ENCODE results near the gene DCTPP1. TPM values are rescaled to one million over a fixed set of nuclear protein-coding genes. Genes with fewer than 3 reads are reported as not detected.

The DCTPP1 gene
- total RNA-seq, 1 experiment from 2014 or later: 26.8 TPM

GRCh38 chr16:30447512-30448226 is 17.8 kb upstream of the DCTPP1 start:
- DNase-seq (ENCODE audit: low read depth): no peak

- DNase-seq (ENCODE audit: low read depth): no peak
These were observed 16.4 kb upstream of the DCTPP1 start for GRCh38 chr16:30446203-30446595.

- peak; percentile 97 for DNase-seq (ENCODE audit: low read depth)
These were observed 15.8 kb upstream of the DCTPP1 start, which contains the start of gene SEPHS2 for GRCh38 chr16:30445408-30446202. Gene SEPHS2 (minus strand): TSS chr16:30445874. CDS start chr16:30445727, 147 bp downstream.

GRCh38 chr16:30445149-30445407 is 15.2 kb upstream of the DCTPP1 start:
- no peak for DNase-seq (ENCODE audit: low read depth)

GRCh38 chr16:30444231-30445148 is 14.7 kb upstream of the DCTPP1 start:
- no peak for DNase-seq (ENCODE audit: low read depth)

GRCh38 chr16:30443631-30444030 is 13.8 kb upstream of the DCTPP1 start:
- no peak for DNase-seq (ENCODE audit: low read depth)

GRCh38 chr16:30439720-30440348 is 10.0 kb upstream of the DCTPP1 start:
- no peak for DNase-seq (ENCODE audit: low read depth)

GRCh38 chr16:30438835-30439234 is 9.0 kb upstream of the DCTPP1 start:
- no peak for DNase-seq (ENCODE audit: low read depth)

- no peak for DNase-seq (ENCODE audit: low read depth)
These were observed 7.7 kb upstream of the DCTPP1 start for GRCh38 chr16:30437511-30438046.

- no peak for DNase-seq (ENCODE audit: low read depth)
These were observed 5.0 kb upstream of the DCTPP1 start for GRCh38 chr16:30434852-30435251.

GRCh38 chr16:30430428-30430970 is 669 bp upstream of the DCTPP1 start:
- DNase-seq (ENCODE audit: low read depth): no peak

- DNase-seq (ENCODE audit: low read depth): no peak
These were observed 482 bp downstream of the DCTPP1 start for GRCh38 chr16:30429418-30429677.

- no peak for DNase-seq (ENCODE audit: low read depth)
These were observed 1.8 kb downstream of the DCTPP1 start for GRCh38 chr16:30428055-30428454.

- DNase-seq (ENCODE audit: low read depth): no peak
These were observed 8.8 kb downstream of the DCTPP1 start for GRCh38 chr16:30421010-30421409.

- DNase-seq (ENCODE audit: low read depth): no peak
These were observed 11.3 kb downstream of the DCTPP1 start for GRCh38 chr16:30418350-30419181.

- peak; percentile 85 for DNase-seq (ENCODE audit: low read depth)
These were observed 12.1 kb downstream of the DCTPP1 start for GRCh38 chr16:30417529-30418349.

GRCh38 chr16:30416624-30417528 is 13.0 kb downstream of the DCTPP1 start:
- no peak for DNase-seq (ENCODE audit: low read depth)

- no peak for DNase-seq (ENCODE audit: low read depth)
These were observed 13.7 kb downstream of the DCTPP1 start for GRCh38 chr16:30416047-30416603.

Data from RPMI7951 (cell line).